Spinal cord (tissue), 10 donors: ENCODE measurements around the gene GALNT4. TPM values are rescaled to one million over a fixed set of nuclear protein-coding genes. Genes with fewer than 3 reads are reported as not detected.

Experiments
- DNase-seq, 6 donors: peaks; one replicate each; pipeline versions ENCODE4 v3.0.0 to v3.0.0-alpha.2; 2013 to 2015; ENCODE audit warnings: low spot score in 6 of 6, low read depth in 4 of 6
- H3K27ac ChIP-seq: one replicate; pipeline ENCODE4 v1.5.1; 2013; ENCODE audit warnings: low read depth, low read length, control low read depth
- H3K27me3 ChIP-seq: one replicate; pipeline ENCODE4 v1.6.1; 2013; ENCODE audit warnings: low read length; ENCODE audit not compliant: control insufficient read depth, insufficient read depth
- H3K36me3 ChIP-seq: one replicate; pipeline ENCODE4 v1.6.1; 2013; ENCODE audit warnings: low read length; ENCODE audit not compliant: control insufficient read depth, insufficient read depth
- H3K4me1 ChIP-seq: one replicate; pipeline ENCODE4 v1.6.1; 2013; ENCODE audit warnings: low read length; ENCODE audit not compliant: control insufficient read depth, insufficient read depth
- H3K4me3 ChIP-seq: one replicate; pipeline ENCODE4 v1.5.1; 2013; ENCODE audit warnings: low read depth, low read length, control low read depth
- H3K9me3 ChIP-seq: one replicate; pipeline ENCODE4 v1.6.1; 2013; ENCODE audit warnings: low read length; ENCODE audit not compliant: control insufficient read depth, insufficient read depth
- WGBS: methylation state at CpG from one replicate; pipeline ENCODE4 v1.1.5; 2013; ENCODE audit warnings: missing lambda C conversion rate; ENCODE audit not compliant: insufficient coverage; 5-methylcytosine and 5-hydroxymethylcytosine counted together
- polyA plus RNA-seq, 2 donors: library from polyadenylated mRNA; unstranded; fragments of 120-200 nt; gene quantifications; one replicate each; pipeline ENCODE4 v1.2.1, GENCODE V29; 2013; ENCODE audit not compliant: insufficient read length in 2 of 2
- total RNA-seq, 2 donors: library from RNA; depleted of rRNA in 1 of 2; stranded (reverse); fragments of 120-200 nt in 1 of 2; fragments of >200 nt in 1 of 2; gene quantifications; one replicate each; pipeline versions ENCODE4 v1.2.3 to v1.2.4, GENCODE V29; 2013 to 2014
- donor health status: healthy.

Gene GALNT4
- total and polyA plus RNA-seq, 4 donors: 1.8 to 6.0 (median 5.1) TPM

DNA sequence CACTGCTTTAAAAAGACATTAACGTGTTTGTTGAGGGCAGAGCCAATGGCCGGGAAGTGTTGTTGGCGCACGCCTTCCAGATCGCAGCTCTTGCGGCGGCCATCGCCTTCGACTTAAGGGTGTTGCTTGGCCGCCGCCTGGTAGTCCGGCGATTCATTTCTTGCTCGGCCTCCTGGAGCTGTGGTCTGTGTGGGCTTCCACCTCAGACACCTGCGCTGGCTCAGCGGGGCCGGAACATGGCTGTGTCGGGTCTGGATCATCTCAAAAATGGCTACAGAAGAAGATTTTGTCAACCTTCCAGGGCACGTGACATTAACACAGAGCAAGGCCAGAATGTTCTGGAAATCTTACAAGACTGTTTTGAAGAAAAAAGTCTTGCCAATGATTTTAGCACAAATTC is 24.7 kb downstream of the GALNT4 start:
- WGBS: 98% methylated on average over 19 of the region's 19 CpGs
- DNase-seq: no peak
- H3K27ac ChIP-seq: no peak overlapping the region
- H3K9me3 ChIP-seq: no peaks in the 10 kb centered on the region
- H3K4me3 ChIP-seq: no peak overlapping the region
- H3K4me1 ChIP-seq: no peaks in the 10 kb centered on the region
- H3K27me3 ChIP-seq: no peaks in the 10 kb centered on the region
- H3K36me3 ChIP-seq: peaks cover 3% of the 10 kb centered on the region

DNA sequence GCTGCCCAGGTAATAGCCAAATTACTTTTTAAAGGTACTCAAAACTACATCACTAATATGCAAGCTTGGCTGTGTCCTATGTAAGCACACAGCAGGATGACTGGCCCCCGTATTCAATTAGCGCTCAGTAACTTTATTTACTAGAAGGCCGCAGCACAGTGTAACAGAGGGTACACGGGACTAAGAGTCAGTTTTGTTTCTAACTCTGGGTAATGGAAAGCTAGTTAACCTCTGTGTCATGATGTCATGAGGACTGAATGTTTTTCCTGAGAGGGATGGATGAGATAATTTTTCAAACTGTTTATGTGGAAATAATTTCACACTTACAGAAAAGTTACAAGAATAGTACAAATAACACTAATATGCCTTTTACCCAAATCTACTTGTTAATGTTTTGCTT is 27.1 kb downstream of the GALNT4 start:
- H3K4me1 ChIP-seq: no peaks in the 10 kb centered on the region
- no peaks in the 10 kb centered on the region for H3K9me3 ChIP-seq
- peaks cover 3% of the 10 kb centered on the region for H3K36me3 ChIP-seq
- no peaks in the 10 kb centered on the region for H3K27me3 ChIP-seq
- no peak for DNase-seq
- H3K4me3 ChIP-seq: no peak overlapping the region
- no peak overlapping the region for H3K27ac ChIP-seq
- 100% methylated on average over 1 of the region's 4 CpGs for WGBS

DNA sequence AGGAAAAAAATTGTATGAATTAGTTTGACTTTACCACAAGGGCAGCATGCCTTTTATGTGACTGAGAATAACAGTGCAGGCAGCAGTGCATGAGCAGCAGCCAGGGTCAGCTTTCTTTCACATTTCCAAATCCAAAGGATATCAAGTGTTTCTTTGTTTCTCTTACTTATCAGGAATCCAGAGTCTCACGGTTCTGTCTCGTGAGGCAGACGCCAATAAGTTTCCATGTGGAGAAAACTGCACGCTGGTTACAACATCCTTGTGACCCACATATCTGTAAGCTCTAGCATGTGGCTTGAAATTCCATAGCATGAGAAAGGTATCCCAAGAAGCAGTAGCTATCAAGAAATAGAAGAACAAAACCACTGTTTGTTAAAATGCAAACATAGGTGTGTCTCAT is 27.6 kb downstream of the GALNT4 start:
- no peaks in the 10 kb centered on the region for H3K9me3 ChIP-seq
- H3K36me3 ChIP-seq: peaks cover 3% of the 10 kb centered on the region
- H3K27ac ChIP-seq: no peak overlapping the region
- no peaks in the 10 kb centered on the region for H3K27me3 ChIP-seq
- no peak for DNase-seq
- H3K4me3 ChIP-seq: no peak overlapping the region
- 52% methylated on average over 3 of the region's 4 CpGs for WGBS
- H3K4me1 ChIP-seq: no peaks in the 10 kb centered on the region

DNA sequence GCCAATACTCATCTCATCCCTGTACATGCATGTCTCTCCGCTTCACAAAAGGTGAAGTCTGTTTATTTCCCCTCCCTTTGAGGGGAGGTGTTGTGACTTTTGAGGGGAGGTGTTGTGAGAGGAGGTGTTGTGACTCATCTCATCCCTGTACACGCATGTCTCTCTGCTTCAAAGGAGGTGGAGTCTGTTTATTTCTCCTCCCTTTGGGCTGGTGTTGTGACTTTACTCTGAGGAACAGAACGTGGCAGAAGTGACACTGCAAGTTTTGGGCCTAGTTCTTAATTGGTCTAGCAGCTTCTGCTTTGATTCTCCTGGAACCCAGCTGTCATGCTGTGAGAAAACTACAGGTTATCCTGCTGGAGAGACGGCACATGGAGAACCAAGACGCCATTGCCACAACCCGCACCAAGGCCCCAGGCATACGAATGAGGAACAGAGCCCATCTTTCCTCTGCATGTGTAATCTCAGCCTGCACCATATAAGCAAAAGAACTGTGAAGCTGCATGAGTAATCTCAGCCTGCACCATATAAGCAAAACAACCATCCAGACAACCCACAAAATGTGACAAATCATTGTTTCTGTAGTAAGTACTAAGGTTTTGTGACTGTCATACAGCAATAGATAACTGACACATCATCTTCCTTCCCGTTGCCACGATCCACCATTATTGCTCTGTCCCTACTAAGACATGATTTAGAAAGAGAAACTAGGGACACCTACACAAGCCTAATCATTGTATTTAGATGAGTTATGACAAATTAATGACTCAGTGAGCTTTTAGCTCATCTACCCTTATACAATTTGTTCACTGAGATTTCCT is 30.0 kb downstream of the GALNT4 start:
- Histone ChIP-seq H3K27ac (no peak overlapping the region), H3K4me1 (no peaks in the 10 kb centered on the region), H3K4me3 (no peak overlapping the region), H3K9me3 (no peaks in the 10 kb centered on the region), H3K27me3 (no peaks in the 10 kb centered on the region), H3K36me3 (peaks cover 8% of the 10 kb centered on the region)
- no peak for DNase-seq
- WGBS: 92% methylated on average over 6 of the region's 9 CpGs

DNA sequence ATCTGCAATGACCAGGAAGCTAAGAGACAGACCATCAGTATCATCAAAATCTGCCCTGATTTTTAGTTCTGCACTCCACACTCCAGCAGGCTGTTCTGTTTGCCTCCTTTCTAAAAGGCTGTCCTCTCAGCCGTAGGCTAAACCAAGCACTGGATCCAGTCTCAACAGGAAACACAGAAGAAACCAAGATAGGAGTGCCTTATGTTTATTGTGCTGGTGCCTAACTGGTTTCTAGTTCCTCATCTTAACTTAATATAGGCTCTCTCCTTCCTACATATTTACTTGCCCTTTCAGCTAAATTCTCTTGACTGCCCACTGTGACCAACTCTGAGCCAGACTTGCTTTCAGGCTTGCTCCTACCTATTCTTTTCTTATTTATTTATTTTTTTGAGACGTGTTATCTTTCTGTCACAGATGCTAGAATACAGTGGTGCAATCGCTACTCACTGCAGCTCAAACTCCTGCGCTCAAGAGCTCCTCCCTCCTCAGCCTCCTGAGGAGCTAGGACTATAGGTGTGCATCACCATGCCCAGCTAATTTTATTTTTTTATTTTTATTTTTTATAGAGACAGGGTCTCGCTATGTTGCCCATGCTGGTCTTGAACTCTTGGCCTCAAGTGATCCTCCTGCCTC is 30.8 kb downstream of the GALNT4 start:
- Histone ChIP-seq H3K27ac (no peak overlapping the region), H3K4me1 (no peaks in the 10 kb centered on the region)
- WGBS: no CpG with 5 or more reads among the region's 5 CpGs

DNA sequence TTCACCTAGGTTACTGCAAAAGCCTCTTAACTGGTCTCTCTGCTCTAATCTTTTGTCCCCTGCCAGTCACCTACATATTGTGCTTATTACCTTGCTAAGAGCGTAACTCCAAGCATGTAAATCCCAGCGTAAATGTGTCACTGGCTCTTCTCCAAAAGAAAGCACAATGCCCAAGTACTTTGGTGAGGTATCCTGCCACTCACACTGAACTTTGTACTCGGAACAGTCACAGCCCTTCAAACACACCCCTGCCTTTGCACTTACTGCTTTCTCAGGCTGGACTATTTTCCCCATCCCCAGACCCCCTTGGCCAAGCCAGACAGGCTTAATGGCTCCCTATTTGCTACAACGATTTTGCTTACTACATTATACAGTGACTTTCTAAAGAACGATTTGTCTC is 31.7 kb downstream of the GALNT4 start:
- 74% methylated on average over 5 of the region's 5 CpGs for WGBS
- Histone ChIP-seq H3K4me3 (no peak overlapping the region), H3K4me1 (no peaks in the 10 kb centered on the region), H3K9me3 (no peaks in the 10 kb centered on the region), H3K27ac (no peak overlapping the region), H3K27me3 (no peaks in the 10 kb centered on the region), H3K36me3 (peaks cover 11% of the 10 kb centered on the region)
- no peak for DNase-seq

More for the DNA sequence above, 30.8 kb downstream of the GALNT4 start:
- Histone ChIP-seq H3K36me3 (peaks cover 9% of the 10 kb centered on the region), H3K27me3 (no peaks in the 10 kb centered on the region), H3K9me3 (no peaks in the 10 kb centered on the region), H3K4me3 (no peak overlapping the region)
- no peak for DNase-seq

DNA sequence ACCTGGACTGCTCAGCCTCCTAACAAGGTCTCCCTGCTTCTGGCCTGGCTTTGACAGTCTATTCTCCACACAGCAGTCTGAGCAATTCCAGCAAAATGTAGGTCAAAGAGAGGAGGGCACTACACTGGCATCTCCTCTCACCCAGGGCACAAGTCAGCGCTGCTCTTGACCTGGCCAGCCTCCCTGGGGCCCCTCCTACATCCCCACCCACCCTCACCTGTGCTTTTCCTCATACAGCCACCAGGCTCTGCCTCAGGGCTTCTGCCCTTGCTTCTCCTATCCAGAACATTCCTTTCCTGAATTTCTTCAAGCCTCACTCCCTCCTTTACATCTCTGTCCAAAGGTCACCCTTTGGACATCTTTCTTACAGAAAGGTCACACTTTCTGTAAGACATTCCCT is 33.7 kb downstream of the GALNT4 start:
- H3K9me3 ChIP-seq: no peaks in the 10 kb centered on the region
- no peak overlapping the region for H3K4me3 ChIP-seq
- no peaks in the 10 kb centered on the region for H3K27me3 ChIP-seq
- H3K36me3 ChIP-seq: peaks cover 11% of the 10 kb centered on the region
- no peak for DNase-seq
- no peak overlapping the region for H3K27ac ChIP-seq
- H3K4me1 ChIP-seq: no peaks in the 10 kb centered on the region
- 80% methylated on average over 1 of the region's 1 CpG for WGBS

DNA sequence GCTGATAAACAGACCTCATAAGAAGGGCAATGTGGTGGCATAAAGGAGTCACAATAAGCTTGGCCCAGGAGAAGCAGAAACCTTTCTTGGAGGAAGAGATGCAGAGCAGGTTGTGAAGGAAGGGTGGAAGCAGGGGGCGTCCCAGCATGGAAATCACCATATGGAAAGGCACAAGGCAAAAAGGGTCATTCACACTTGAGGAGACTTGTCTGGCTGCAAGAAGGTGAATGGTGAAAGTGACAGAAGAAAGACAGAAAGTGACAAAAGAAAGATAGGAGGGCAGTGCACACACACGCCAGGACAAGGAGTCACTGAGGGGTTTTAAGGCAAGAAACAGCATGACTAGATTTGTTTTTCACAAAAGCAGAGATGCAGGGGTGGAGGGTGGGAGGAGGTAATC is 38.3 kb downstream of the GALNT4 start:
- 84% methylated on average over 2 of the region's 2 CpGs for WGBS
- H3K4me3 ChIP-seq: no peak overlapping the region
- H3K27me3 ChIP-seq: no peaks in the 10 kb centered on the region
- H3K4me1 ChIP-seq: no peaks in the 10 kb centered on the region
- no peak overlapping the region for H3K27ac ChIP-seq
- no peaks in the 10 kb centered on the region for H3K9me3 ChIP-seq
- peaks cover 11% of the 10 kb centered on the region for H3K36me3 ChIP-seq
- DNase-seq: no peak

DNA sequence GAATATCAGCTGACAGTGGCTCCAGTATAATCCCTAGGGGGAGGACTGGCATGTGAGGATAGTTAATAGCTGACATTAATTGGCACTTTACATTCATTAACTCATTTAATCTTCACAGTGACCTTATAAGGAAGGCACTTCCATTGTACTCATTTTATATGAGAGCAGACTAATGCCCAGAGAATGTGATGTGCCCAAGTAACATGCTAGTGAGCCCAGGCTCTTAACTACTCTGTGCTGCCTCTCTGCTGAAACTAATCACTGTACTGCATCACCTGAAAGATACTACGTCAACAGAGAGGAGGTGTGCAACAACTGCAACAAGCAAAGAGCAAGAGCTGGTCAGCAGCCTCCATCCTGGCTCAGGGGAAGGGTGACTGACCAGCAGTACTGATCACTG is 40.1 kb downstream of the GALNT4 start:
- H3K36me3 ChIP-seq: peaks cover 2% of the 10 kb centered on the region
- H3K27me3 ChIP-seq: no peaks in the 10 kb centered on the region
- no peak overlapping the region for H3K27ac ChIP-seq
- WGBS: 69% methylated on average over 1 of the region's 1 CpG
- no peaks in the 10 kb centered on the region for H3K9me3 ChIP-seq
- no peak overlapping the region for H3K4me3 ChIP-seq
- DNase-seq: peak in 1 of 6 donors; percentile 13
- no peaks in the 10 kb centered on the region for H3K4me1 ChIP-seq
